HG03108 (cell line): Measurements from ENCODE around the gene MST1R.
"Not testable (repeated sequence)": the region's sequence is repeated elsewhere in the genome, so short reads cannot be mapped to it uniquely, and the experiment has no call there.

Source experiments
- ATAC-seq: cut with Tn5 transposase; IDR thresholded peaks from one replicate; pipeline ENCODE4 v1.9.1; 2021; ENCODE audit warnings: moderate library complexity; ENCODE audit not compliant: unreplicated experiment

Gene MST1R

DNA sequence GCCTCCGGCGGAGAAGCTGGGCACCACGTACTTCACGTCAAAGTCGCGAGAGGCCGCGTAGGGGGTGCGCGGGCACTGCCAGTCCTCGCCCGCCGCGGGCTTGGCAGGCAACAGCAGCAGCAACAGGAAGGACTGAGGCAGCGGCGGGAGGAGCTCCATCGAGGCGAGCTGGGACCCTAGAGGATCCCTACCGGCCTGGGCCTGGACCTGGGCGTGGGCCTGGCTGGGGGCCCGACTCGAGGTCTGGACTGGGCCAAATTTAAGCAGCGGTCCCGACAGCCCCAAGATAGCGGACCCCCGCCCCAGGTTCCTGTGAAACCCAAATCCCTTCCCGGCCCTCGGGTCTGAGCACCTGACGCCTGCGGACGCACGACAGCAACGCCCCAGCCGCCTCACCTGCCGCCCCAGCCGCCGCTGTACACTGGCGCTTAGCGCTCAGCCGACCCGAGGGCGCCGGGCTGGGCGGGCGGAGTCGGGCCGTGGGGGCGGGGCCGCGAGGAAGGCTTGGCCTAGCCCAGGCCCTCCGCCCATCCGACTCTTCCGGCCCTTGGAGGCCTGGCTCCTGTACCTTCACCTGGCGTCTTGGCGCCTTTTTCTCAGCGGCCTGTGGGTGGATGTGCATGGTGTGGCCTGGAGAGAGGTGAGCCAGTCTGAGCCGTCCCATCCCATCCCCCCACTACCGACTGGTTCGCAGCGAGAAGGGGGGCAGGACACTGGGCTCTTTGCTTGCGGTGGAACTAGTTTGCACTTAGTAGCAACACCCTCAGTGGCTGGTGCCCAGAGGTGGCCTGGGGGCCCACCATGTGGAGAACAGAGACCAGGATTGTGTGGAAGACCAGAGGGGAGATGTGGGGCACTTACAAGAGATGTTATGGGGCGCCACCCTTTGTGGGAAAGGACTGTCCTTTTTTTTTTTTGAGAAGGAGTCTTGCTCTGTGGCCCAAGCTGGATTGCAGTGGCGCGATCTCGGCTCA is at the start of gene MST1R:
Gene MST1R, minus strand, starts transcription at position 423 of the 974 bp plus-strand sequence. Its CDS starts 264 bp downstream, at position 159.
- ATAC-seq, result peak; percentile 60

DNA sequence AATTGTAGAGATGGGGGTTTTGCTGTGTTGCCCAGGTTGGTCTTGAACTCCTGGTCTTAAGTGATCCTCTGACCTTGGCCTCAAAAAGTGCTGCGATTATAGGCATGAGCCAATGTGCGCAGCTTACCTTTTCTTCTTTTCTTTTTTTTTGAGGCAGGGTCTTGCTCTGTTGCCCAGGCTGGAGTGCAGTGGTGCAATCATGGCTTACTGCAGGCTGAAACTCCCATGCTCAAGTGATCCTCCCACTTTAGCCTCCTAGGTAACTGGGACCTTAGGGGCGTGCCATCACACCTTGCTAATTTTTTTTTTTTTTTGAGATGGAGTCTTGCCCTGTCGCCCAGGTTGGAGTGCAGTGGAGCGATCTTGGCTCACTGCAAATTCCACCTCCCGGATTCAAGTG is 49.3 kb upstream of the MST1R start:
- ATAC-seq, result no peak

DNA sequence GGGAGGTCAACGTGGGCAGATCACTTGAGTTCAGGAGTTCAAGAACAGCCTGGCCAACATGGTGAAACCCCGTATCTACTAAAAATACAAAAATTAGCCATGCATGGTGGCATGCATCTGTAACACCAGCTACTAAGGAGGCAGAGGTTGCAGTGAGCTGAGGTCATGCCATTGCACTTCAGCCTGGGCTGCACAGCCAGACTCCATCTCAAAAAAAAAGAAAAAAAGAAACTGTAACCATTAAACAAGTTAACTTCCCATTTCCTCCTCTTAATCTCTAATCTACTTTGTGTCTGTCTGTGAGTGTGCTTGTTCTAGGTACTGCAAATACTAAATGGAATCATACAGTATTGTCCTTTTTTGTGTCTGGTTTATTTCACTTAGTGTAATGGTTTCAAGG is 39.0 kb upstream of the MST1R start:
- ATAC-seq, result no peak

DNA sequence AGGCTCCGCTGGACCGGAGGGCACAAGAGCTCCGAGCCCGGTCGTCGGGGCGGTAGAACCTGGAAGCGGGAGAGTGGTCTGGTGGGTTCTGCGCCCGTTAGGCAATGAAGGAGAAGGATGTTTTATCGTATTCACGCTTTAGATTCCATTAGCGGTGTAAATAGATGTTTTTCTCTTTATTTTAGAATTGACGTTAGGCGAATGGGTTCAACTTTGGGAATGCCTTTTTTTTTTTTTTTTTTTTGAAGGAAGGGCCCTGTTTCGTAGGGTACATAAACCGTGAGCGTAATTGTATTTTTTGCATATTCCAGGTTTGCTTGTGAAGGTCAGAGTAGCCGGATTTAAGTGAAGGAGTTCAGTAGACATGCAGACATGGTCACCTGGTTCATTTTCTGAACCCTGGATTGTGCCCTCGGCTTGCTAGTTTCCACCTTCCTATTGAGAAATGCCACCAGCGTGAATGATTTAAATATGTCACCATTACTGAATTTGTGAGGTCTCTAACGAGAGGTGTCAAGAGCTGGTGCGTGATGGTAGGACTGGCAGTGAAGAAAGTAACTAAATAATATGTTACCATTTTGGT is 37.1 kb upstream of the MST1R start:
- ATAC-seq, result peak; percentile 13

DNA sequence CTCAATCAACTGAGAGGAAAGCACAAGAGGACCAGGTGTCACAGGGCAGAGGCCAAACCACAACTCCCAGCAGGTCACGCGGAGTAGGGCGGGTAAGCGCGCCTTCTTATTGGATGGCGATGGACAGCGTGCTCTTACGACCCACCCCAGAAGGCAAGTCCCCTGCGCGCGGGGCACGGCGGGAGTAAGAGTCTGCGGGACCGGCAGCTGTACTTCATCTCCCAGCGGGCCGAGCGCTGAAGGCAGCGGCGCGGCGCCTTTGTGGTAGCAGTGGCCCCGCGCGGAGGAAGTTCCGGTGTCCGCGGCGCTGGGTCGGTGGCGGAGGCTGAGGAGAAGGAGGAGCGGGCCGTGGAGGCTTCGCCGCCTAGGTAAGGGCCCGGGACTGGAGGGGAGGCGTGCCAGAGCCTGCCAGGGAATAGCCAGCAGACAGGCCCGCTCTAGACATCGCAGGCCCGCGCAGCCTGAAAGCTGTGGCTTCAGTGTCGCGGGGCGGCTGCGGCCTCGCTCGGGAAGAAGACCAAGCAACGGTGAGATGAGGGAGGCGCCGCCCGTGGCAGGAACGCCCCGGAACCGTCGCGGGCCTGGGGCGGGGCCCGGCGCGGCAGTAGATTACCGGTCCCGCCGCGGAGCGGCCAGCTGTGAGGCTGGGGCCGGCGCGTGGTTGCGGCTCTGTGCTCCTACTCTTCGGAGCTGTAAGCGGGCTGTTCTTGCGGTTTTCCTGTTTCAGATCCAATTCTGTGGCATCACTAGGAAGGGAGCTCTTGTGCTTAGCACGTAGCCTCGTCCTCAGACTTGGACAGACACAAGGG is 36.4 kb upstream of the MST1R start, which contains the start of gene RBM6:
Gene RBM6, plus strand, starts transcription at position 293 of the 809 bp plus-strand sequence. CDS start 22,492 bp downstream, outside the sequence.
- ATAC-seq, result peak; percentile 91

DNA sequence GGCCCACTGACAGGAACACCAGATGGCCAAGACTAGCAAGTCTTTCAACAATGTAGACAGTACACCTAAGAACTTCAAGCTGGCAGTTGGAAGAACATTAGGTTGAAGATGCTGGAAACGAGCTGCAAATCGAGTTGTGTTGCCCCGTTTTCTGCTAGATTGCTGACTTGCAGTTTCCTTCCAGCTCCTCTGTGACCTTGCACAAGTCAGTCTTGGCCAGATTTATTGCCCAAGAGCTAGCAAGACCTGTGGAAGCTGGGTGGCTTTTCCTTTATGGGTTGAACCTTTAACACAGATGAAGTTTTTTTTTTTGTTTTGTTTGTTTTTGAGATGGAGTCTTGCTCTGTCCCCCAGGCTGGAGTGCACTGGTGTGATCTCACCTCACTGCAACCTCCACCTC is 33.4 kb upstream of the MST1R start:
- no peak for ATAC-seq

DNA sequence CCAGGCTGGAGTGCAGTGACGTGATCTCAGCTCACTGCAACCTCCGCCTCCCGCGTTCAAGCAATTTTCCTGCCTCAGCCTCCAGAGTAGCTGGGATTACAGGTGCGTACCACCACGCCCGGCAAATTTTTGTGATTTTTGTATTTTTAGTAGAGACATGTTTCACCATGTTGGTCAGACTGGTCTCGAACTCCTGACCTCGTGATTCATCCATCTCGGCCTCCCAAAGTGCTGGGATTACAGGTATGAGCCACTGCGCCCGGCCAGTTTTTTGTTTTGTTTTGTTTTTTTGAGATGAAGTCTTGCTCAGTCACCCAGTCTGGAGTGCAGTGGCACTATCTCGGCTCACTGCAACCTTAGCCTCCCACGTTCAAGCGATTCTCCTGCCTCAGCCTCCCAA is 28.6 kb upstream of the MST1R start:
- ATAC-seq, result not testable (repeated sequence)

DNA sequence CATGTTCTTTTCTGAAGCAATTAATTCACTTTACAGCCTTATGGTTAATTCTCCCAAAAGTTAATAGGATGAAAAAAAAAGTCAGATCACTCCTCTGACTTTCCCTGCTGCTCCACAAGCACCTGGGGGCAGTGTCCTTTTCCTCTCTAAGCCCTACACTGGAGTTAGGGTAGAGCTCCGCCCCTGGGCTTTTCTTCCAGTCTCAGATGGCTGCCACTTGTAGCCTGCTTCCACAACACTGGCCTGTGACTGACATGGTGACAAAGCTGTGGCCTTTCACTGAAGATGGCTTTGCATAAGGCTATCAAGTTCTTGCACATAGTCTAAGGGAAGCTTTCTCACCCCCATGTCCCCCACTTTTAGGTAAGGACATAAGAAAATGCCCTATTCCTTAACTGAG is 27.2 kb upstream of the MST1R start:
- ATAC-seq, result no peak

DNA sequence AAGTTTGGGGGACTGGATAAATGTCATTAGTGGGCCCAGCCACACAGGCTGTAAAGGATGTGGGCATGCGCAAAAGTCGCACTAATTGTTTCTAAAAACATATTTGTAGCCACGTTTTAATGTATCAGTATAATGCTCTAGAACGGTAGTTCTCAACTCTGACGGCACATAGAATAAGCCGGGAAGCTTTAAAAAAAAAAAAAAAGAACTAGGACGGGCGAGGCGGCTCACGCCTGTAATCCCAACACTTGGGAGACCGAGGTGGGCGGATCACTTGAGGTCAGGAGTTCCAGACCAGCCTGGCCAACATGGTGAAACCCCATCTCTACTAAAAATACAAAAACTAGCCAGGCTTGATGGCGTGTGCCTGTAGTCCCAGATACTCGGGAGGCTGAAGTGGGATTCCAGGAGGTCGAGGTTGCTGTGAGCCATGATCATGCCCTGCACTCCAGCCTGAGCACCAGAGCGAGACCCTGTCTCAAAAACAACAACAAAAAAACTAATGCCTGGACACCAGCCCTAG is 26.6 kb upstream of the MST1R start:
- ATAC-seq, result no peak

DNA sequence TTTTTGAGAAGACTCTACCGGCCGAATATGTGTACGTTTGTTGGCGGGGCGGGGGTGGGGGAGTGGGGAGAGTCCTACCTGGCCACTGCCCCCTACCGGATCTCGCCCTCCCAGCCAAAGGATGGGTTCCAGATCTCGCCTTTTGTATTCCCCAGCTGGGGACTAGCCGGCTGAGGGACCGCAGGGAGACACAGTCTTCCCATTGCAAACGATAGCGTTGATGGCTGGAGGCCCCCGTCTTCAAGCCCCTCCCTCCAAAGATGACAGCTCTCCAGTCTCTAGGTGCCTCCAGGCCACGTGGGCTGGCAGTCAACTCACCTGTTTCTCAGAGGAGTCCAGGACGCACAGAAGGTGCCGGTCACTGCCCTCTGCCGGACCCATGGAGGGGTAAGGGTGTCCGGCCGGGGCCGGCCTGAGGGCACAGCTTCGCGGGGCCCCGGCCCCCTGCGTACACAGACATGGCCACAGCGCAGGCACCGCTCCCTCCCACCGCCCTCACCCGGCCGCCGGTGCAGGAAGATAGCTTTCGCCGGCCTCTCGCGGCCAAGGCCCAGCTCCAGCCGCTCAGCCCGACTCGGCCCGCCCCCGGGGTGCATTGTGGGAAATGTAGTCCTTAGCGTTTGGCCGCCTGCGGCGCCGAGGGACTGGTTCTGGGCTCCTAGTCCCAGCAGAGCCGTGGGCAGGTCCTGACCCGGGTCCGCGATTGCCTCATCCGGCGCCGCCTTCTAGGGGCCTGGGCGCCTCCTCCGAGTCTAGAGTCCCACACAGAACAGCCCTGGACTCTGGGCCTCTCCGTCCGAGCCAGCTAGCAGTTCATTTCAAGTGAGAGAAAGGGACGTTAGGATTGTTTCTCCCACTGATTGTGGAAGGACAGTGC is 25.9 kb upstream of the MST1R start, which contains the start of gene MON1A:
Gene MON1A, minus strand, starts transcription at position 521 of the 877 bp plus-strand sequence. CDS start 16,465 bp downstream, outside the sequence.
- ATAC-seq, result peak; percentile 95

DNA sequence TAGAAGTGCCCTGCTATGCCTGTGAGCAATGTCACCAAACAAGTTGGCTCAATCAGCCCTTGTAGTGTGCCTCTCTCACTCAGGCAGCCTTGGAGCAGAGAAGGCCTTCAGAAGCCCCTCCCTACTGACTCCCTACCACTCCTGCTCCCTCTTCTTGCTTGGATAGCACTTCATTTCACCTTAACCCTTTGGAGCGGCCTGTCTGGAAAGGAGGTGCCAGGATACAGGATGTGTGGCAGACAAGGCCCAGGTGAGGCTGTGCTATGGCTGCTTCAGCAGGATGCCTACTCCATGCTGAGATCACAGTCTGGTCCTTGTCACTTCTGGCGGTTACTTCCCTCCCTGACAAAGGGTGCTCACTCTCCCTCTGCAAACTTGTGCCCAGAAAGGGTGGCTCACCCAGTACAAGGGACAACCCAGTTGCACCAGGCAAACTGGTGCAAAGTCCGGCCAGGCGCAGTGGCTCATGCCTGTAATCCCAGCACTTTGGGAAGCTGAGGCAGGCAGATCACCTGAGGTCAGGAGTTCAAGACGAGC is 24.9 kb upstream of the MST1R start:
- ATAC-seq, result no peak

DNA sequence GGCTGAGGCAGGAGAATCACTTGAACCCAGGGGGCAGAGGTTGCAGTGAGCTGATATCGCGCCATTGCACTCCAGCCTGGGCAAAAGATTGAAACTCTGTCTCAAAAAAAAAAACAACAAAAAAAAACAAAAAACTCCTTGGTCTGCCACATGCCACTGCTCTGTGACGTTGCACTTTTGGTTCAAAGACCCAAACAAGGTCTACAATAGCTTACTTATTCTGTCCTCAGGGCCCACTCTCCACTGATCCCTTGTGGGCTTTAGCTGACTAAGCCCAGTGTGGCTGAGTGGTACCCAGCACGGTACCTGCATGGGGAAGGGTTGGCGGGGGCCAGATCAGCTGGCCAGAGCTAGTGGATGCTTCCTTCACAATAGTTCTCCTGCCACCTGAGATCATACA is 24.1 kb upstream of the MST1R start:
- no peak for ATAC-seq

DNA sequence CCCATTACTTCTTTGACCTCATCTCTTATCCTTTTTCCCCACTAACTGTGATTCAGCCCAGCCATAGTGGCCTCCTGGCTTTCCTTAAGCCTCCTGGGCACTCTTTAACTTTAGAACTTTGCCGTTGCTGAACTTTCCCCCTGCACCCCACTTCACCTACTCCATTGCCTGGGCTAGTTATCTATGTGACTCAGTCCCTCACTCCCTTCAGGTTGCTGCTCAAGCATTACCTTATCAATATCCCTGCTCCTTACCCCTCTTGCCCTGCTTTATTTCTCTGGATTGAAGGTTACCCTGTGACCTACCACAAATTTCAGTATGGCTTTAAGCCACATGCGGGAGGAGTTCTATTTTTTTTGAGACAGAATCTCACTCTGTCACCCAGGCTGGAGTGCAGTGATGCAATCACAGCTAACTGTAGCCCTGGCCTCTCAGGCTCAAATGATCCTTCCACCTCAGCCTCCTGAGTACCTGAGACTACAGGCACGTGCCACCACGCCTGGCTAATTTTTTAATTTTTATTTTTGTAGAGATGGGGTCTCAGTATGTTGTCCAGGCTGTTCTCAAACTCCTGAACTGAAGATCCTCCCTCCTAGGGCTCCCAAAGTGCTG is 22.6 kb upstream of the MST1R start:
- no peak for ATAC-seq

DNA sequence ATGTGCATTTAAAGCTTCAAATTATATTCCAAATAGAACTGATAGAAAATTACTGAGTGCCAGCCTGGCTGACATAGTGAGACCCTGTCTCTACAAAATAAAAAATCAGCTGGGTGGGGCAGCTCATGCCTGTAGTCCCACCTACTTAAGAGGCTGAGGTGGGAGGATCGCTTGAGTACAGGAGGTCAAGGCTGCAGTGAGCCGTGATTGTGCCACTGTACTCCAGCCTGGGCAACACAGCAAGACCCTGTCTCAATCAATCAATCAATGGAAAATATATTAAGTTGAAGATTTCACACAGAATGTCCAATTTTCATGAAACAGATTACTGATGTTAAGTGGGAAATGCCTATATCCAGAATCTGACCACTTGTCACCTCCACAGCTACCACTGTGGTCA is 21.8 kb upstream of the MST1R start:
- ATAC-seq, result no peak

DNA sequence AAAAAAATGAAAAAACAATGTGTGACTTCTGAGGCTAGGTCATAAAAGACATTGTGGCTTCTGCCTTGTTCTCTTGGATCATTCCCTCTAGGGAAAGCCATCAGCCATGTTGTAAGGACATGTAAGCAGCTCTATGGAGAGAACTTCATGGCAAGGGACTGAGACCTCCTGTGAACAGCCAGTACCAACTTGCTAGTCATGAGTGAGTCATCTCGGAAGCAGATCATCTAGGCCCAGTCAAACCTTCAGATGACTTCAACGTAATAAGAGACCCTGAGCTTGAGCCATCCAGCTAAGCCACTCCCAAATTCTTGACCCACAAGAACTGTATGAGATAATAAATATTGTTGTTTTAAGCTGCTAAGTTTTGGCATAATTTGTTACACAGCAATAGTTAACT is 21.0 kb upstream of the MST1R start:
- no peak for ATAC-seq

DNA sequence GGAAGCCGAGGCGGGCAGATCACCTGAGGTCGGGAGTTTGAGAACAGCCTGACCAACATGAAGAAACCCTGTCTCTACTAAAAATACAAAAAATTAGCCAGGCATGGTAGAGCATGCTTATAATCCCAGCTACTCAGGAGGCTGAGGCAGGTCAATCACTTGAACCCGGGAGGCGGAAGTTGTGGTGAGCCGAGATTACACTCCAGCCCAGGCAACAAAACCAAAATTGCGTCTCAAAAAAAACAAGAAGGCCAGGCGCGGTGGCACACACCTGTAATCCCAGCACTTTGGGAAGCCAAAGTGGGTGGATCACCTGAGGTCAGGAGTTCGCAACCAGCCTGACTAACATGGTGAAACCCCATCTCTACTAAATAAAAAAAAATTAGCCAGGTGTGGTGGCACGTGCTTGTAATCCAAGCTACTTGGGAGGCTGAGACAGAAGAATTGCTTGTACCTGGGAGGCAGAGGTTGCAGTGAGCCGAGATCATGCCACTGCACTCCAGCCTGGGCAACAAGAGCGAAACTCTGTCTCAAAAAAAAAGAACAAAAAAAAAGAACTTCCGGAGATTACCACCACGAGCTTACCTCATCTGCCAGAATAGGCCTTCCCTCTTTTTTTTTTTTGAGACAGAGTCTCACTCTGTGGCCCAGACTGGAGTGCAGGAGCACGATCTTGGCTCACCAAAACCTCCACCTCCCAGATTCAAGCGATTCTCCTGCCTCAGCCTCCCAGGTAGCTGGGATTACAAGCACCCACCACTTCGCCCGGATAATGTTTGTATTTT is 14.3 kb upstream of the MST1R start:
- not testable (repeated sequence) for ATAC-seq

DNA sequence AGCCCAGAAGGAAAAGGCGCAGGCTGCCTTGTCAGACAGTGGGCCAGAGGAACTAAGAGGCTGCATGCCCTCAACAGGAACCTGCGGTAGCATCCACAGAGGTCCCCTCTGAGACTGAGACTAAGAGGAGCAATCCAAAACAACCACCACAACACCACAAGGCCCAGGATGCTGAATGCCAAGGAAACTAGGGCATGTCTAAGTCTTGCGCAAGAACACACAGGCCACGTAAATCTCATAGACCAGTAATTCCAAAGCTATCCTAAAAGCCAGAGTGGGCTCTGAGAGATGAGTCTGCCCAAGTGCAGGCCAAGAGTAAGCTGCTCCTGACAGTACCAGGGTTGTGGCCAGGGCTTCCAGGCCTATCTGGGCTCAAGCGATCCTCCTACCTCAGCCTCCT is 13.0 kb upstream of the MST1R start:
- ATAC-seq, result no peak

DNA sequence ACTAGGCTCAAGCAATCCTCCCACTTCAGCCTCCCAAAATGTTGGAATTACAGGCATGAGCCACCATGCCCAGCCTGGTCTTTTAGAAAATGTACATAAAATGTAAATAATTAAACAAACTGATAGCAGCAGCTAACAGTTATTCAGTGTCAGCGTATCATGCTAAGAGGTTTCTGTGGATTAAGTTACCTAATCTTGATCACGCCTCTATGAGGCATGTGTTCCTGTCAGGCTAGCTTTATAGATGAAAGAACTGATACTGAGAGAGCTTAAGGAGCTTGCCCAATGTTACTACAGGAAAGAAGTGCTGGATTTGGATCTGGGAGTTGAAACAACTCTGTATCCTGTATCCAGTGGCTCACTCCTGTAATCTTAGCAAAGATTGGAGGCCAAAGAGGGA is 11.2 kb upstream of the MST1R start:
- no peak for ATAC-seq
